Activated CD4-positive, alpha-beta T cell treated with anti-CD3 and anti-CD28 coated beads, Interleukin-2, amount 50 U/mL, for 16 hours (primary cell): ENCODE results near the gene TTC28.

Experiments used
- DNase-seq: peaks from one replicate; pipeline ENCODE4 v3.0.0-alpha.2; 2020

Gene TTC28

DNA sequence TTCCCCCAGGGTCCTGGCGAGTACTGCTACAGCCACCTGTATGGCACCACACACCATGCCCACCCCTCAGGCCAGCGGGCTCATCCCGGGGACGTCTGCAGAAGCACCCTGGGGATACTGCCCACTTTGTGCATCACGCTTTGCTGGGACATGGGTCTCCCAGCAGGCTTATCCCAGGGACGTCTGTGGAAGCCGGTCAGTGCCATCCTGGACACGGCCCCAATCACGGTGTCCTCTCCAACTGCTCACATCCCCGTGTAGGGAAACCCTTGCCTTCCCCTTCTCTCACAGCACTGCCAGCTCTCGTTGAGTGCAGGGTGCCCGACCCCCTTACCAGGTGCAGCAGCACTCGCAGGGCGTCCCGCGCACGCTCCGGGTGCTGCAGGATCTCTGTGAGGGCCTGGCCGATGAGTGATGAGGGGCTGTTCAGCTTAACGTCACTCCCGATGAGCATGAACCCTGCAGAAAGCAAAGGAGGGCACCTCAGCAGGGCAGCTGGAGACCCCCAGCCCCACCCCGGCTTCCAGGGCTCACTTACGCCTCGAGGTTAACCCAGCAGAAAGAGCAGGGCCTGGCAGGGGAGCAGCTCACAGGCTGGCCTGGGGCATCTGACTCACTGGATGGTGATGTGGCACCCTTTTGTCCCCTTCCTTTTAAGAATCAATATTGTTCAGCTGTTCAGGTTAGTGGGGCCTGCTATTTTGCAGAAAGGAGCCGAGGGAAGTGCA is 683.7 kb downstream of the TTC28 start:
- DNase-seq: no peak

GRCh38 chr22:27994481-27995331 is 684.9 kb downstream of the TTC28 start:
- no peak for DNase-seq

- no peak for DNase-seq
Measured at GRCh38 chr22:27993774-27994350, 685.8 kb downstream of the TTC28 start.

DNA sequence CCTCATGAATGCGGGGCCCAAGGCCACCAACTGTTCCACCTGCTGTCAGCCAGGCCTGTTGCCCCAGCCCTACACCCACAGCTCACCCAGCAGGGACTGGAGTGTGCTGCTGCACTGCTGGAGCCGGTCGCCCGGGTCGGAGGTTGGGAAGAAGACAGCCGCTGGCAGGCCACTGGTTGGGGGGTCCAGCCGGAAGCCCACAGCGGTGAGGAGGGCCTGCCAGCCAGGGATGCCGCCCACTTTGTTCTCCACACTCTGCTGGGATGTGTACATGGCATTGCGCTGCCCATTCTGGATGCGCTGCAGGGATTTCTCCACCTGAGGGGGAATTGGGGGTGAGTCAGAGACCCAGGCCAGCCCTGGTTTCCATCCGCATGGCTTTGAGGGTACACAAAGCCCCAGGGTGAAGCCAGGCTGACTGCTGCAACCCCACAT is 686.4 kb downstream of the TTC28 start:
- DNase-seq: no peak

GRCh38 chr22:27992294-27993165 is 687.1 kb downstream of the TTC28 start:
- no peak for DNase-seq

- DNase-seq: no peak
Measured at GRCh38 chr22:27991586-27992293, 687.9 kb downstream of the TTC28 start.

- DNase-seq: no peak
Measured at GRCh38 chr22:27990879-27991278, 688.8 kb downstream of the TTC28 start.

GRCh38 chr22:27990451-27990840 is 689.2 kb downstream of the TTC28 start:
- no peak for DNase-seq

- DNase-seq: no peak
Measured at GRCh38 chr22:27989758-27990450, 689.7 kb downstream of the TTC28 start.

GRCh38 chr22:27988704-27989103 is 690.9 kb downstream of the TTC28 start:
- DNase-seq: no peak

GRCh38 chr22:27987557-27987956 is 692.1 kb downstream of the TTC28 start:
- no peak for DNase-seq

GRCh38 chr22:27986937-27987336 is 692.7 kb downstream of the TTC28 start:
- DNase-seq: no peak

DNA sequence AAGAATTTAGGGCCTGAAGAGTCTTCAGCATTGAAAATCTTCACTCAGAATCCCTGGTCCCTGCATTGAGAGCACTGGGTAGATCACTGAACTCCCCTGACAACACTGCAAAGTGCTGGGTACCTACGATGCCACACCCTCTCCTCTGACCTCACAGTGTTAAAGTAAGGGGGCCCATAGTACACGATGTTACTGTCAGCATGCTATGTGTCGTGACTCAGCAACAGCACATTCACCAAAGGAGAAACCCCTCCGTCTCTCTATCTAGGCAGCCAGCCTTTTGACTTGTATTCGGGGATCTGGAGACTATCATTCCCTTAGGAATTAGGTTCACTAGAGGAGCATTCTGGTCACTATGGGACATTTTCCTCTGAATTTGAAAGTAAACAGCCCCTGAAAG is 693.2 kb downstream of the TTC28 start:
- DNase-seq: no peak

GRCh38 chr22:27985323-27986275 is 694.0 kb downstream of the TTC28 start:
- DNase-seq: no peak

DNA sequence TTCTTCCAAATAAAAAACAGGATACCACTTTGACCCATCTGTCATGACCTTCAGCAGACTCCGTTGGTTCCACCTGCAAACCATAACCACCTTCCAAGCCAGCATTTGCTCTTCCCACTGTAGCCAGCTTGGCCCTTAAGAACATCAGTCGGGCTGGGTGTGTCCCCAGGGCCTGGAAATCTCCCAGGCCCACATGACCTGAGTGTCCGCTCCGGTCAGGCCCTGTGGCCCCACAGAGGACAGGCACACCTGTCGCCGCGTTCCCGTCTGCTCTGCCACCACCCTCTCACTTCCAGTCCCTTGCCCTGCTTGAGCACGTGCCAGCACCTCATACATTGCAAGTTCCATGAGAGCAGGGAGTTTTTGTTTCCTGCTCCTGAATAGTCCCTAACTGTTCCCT is 694.9 kb downstream of the TTC28 start:
- no peak for DNase-seq

- DNase-seq: no peak
Measured at GRCh38 chr22:27984001-27984695, 695.5 kb downstream of the TTC28 start.

DNA sequence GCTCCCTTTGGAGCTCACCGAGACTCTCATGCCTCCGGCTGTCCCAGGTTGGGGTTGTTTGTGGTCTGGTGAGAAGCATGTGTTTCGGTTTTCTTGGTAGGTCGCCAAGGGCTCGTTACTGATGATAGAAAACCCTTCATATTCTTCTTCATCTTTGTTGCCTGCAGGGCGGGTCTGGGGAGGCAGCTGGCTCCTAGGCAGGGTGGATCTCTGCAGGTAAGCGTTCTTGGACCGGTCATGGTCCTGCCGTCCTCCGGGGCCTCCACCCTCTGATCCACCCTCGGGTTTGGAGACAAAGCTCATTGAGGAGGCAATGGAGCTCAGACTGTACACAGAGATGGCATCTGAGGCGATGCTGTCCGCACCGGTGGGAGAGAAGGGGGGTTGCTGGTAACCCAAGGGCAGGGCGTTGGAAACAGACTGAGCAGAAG is 696.3 kb downstream of the TTC28 start:
- no peak for DNase-seq

DNA sequence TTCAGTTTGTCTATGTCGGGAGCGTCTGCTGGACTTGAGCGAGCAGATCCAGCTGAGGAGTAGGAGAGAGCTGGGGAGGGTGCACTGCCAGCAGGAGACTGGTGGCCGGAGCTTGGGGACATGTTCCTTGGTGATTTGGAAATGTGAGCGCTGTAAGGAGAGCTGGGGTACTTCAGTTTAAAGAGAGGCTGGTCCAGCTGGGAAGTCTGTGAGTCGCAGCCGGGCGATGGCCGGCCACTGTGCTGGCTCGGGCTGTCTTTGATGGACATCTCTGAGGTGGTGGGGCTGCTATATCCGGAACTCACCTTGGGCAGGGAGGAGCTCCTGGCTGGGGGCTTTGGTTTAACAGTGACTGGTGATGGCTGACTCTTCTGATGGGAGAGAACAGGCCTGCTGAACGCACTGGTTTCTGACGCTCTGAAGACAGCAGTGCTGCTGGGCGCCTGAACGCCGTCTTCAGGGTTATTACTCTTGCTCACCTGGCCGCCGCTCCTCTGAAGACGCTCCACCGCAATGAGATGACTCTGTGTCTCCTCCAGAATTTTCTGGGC is 696.9 kb downstream of the TTC28 start:
- DNase-seq: no peak

GRCh38 chr22:27982106-27982505 is 697.5 kb downstream of the TTC28 start:
- no peak for DNase-seq
